ENCODE results near the gene IL17B. TPM values are rescaled to one million over a fixed set of nuclear protein-coding genes. Genes with fewer than 3 reads are reported as not detected.

Gene IL17B
- total and polyA plus RNA-seq, 2 donors (not counting 3 experiments of a cell fraction or from before 2014, with no cell fraction given), result not detected

DNA sequence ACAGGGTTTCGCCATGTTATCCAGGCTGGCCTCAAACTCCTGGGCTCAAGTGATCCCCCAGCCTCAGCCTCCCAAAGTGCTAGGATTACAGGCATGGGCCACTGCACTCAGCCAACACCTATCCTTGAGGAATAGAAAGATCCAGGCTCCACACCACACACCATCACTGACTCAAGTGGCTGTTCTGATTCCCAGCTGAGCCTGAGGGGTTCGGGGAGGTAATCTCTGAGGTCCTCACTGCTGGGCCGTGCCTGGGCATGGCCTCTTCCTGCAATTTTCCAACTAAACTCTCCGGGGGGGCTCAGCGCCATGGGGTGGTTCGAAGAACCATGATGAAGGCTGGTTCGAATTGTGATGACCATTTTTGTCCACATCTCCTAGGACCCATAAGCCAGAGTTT, 31.0 kb upstream of the IL17B start:
- dilution Hi-C loops (cut with MboI; ENCODE audit: extremely low pct_ligation_motif_present, low sequenced_read_pairs), result no loop called here
- Histone ChIP-seq H3K79me2 (ENCODE audit: control insufficient read depth, insufficient read depth, low read length) (no peaks in the 10 kb centered on the region), H3K27ac (ENCODE audit: insufficient read depth, low read depth, low read length) (no peak overlapping the region), H3K9ac (replicated peaks; ENCODE audit: extremely low read depth, insufficient read depth, low read length) (no peak overlapping the region), H3K9me1 (replicated peaks; ENCODE audit: control insufficient read depth, extremely low read depth, insufficient read depth, low read length) (no peaks in the 10 kb centered on the region), H4K20me1 (replicated peaks; ENCODE audit: control insufficient read depth, extremely low read depth, insufficient read depth, low read length) (no peaks in the 10 kb centered on the region), H3K36me3 (ENCODE audit: control insufficient read depth in 2 of 2, extremely low read depth in 1 of 2, insufficient read depth in 2 of 2, low read length in 2 of 2) (no peaks in the 10 kb centered on the region), H3K4me2 (ENCODE audit: insufficient read depth, low read length) (no peak overlapping the region), H3K4me3 (replicated peaks in 1 of 3; ENCODE audit: insufficient read depth in 1 of 3, low read depth in 1 of 3, low read length in 3 of 3) (no peak overlapping the region), H3K4me1 (ENCODE audit: control insufficient read depth, extremely low read depth, insufficient read depth, low read length) (no peaks in the 10 kb centered on the region), H2AFZ (ENCODE audit: low read depth, low read length) (no peak overlapping the region), H3K9me3 (replicated peaks; ENCODE audit: control insufficient read depth, insufficient read depth, low read length) (no peaks in the 10 kb centered on the region), H3K27me3 (ENCODE audit: control insufficient read depth in 2 of 2, insufficient read depth in 2 of 2, low read length in 2 of 2) (peaks cover 0 to 1% of the 10 kb centered on the region in 2 experiments)
- ChIA-PET CTCF (no interaction called here), POLR2A (no interaction called here)
- TF ChIP-seq, protein P1, sequence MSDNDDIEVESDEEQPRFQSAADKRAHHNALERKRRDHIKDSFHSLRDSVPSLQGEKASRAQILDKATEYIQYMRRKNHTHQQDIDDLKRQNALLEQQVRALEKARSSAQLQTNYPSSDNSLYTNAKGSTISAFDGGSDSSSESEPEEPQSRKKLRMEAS (IDR thresholded peaks at IDR 0.05; ENCODE audit: insufficient read depth, insufficient read length), result no peak
- no peak for TF ChIP-seq EZH2 (IDR thresholded peaks at IDR 0.05; ENCODE audit: borderline replicate concordance, low read depth, low read length, severe bottlenecking)
- no peak for TF ChIP-seq FOS (IDR thresholded peaks at IDR 0.05; ENCODE audit: borderline replicate concordance, insufficient read depth, low read length)
- TF ChIP-seq POLR2A (IDR thresholded peaks at IDR 0.05; ENCODE audit: low read depth, low read length), result no peak
- no peak for TF ChIP-seq POLR2AphosphoS5 (IDR thresholded peaks at IDR 0.05; ENCODE audit: insufficient read depth, low read depth, low read length)
- no peak for TF ChIP-seq JUN (IDR thresholded peaks at IDR 0.05; ENCODE audit: borderline replicate concordance, insufficient read depth, insufficient read length, low read depth)
- no peak for TF ChIP-seq GATA2 (IDR thresholded peaks at IDR 0.05; ENCODE audit: insufficient read depth, insufficient read length, low read depth, low read length)
- no peak for TF ChIP-seq MYC (IDR thresholded peaks at IDR 0.05; ENCODE audit: low read depth, low read length)
- TF ChIP-seq, protein P2, sequence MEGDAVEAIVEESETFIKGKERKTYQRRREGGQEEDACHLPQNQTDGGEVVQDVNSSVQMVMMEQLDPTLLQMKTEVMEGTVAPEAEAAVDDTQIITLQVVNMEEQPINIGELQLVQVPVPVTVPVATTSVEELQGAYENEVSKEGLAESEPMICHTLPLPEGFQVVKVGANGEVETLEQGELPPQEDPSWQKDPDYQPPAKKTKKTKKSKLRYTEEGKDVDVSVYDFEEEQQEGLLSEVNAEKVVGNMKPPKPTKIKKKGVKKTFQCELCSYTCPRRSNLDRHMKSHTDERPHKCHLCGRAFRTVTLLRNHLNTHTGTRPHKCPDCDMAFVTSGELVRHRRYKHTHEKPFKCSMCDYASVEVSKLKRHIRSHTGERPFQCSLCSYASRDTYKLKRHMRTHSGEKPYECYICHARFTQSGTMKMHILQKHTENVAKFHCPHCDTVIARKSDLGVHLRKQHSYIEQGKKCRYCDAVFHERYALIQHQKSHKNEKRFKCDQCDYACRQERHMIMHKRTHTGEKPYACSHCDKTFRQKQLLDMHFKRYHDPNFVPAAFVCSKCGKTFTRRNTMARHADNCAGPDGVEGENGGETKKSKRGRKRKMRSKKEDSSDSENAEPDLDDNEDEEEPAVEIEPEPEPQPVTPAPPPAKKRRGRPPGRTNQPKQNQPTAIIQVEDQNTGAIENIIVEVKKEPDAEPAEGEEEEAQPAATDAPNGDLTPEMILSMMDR (IDR thresholded peaks at IDR 0.05; ENCODE audit: extremely low read depth in 1 of 2, insufficient read depth in 1 of 2, low read depth in 1 of 2, low read length in 2 of 2), result no peak
- FAIRE-seq (no peak), DNase-seq (ENCODE audit: low read depth, low spot score) (no peak)
- intact Hi-C loops (cut with micrococcal nuclease), result no loop called here
- BruUV-seq (replicated peaks), result no TSS peak

Data from endothelial cell of umbilical vein (primary cell).